HG03095 (cell line): ENCODE measurements around the gene DOCK1.

Experiments used
- ATAC-seq: cut with Tn5 transposase; IDR thresholded peaks from one replicate; pipeline ENCODE4 v1.9.1; 2021; ENCODE audit warnings: moderate library complexity; ENCODE audit not compliant: unreplicated experiment

DOCK1 gene

GRCh38 chr10:127331696-127332095 lies 426.5 kb downstream of the DOCK1 start:
- no peak for ATAC-seq

GRCh38 chr10:127332631-127333030 lies 427.4 kb downstream of the DOCK1 start:
- no peak for ATAC-seq

DNA sequence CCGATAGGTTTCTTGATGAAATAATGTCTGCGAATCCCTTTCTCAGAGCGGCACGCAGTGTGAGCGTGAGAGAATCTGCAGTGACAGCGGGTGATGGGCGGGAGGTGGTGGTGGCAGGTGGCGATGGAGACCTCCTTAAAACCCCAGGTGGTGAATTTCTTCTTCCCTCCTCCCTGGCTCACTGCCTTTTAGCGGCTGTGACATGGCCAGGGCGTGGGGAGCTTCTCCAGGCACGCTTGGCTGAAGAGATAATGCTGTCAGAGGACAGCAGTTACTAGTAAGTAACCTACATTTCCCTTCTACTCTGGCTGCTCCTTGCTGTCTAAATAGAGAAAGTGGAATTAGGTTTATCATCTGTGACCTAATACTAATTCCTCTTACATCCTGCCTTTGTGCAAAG lies 432.6 kb downstream of the DOCK1 start:
- no peak for ATAC-seq

- ATAC-seq = no peak
Measured at GRCh38 chr10:127338399-127339110, 433.3 kb downstream of the DOCK1 start.

DNA sequence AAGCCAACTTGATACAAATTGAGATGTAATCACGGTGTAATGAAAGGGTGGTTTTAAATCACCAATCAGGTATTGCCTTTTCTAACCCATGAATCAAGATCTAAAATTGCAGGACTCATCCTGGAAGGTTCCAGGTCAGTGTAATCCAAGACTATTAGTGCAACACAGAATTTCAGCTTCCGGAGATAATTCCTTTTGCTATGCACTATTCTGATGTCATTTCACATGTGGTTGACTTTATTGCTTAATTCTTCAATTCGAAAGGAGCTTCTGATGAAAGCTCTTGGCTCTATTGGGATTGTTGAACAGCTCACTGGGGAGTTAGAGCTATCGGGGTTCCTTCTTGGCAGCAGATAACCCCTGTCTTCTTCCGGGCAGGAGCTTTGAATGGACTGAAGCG lies 438.6 kb downstream of the DOCK1 start:
- ATAC-seq = no peak

- no peak for ATAC-seq
Measured at GRCh38 chr10:127344346-127344745, 439.1 kb downstream of the DOCK1 start.

GRCh38 chr10:127345231-127345965 lies 440.2 kb downstream of the DOCK1 start:
- no peak for ATAC-seq

DNA sequence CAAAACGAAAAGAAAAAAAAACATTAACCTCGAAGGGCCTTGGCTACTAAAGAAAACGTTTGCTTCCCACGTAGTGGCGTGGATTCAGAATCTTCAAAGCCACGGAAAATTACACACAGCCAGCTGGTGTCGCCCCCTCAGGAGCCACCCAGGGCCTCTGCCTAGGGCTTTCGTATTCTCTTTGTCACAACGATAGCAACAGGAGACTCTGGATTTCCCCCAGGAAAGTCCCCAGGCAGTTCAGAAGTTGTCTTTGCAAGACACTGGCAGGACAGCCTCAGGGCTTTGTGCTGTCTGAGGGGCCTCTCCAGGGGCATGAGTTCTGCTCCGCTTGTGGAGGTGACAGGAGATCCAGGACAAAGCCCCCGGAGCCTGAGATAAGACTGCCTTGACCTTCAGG lies 441.4 kb downstream of the DOCK1 start:
- no peak for ATAC-seq

DNA sequence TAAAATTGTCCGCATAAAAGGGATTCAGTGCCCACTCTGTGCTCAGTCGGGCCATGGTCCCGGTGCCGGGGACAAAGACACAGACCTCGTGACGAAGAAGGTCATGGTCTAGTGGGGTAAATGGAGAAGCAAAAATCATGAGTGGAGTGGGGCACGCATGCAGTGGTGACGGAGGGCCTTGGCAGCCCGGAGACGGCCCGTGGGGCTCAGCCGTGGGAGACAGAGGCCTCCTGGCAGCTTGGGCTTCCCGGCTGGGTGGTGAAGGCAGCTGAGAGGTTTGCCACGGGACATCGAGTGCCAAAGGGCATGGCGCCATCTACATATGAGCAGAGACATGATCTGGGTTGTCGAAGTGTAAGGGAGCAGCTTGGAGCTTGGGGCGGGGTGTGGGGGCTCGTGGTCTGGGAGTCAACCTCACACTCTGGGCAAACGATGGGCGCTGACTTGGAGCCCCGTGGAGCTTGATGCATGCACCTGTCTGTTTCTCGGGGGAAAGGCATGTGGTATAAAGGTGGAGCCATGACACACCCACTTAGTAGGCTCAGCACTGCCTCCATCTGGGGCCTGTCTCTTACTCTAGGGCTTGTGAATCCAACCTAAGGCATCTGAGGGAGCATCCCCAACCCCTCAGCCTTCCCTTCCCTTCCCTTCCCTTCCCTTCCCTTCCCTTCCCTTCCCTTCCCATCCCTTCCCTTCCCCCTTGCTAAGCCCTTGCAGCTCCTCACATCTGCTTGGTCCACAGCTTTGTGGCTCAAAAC lies 442.2 kb downstream of the DOCK1 start:
- ATAC-seq = no peak

GRCh38 chr10:127349737-127350136 lies 444.5 kb downstream of the DOCK1 start:
- no peak for ATAC-seq

GRCh38 chr10:127351542-127351941 lies 446.3 kb downstream of the DOCK1 start:
- ATAC-seq = no peak

DNA sequence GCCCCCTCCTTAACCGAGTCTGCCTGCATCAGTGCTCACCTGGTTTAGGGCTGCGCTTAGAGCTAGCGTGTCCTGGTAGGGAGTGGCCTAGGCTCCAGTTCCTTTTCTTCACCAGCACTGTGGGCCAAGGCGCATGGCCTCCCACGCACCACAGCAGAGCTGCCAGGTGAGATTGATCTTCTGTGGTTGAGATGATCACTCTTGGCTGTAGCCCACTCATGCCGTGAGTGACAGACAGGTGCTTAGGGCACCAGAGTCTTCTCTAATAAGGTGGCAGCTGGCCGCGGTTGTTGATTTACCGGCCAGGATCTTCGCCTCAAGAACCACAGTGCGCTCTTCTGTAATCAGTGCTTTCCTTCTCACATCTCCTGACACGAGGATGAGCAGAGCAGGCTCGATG lies 448.3 kb downstream of the DOCK1 start:
- ATAC-seq = no peak

- ATAC-seq = no peak
Measured at GRCh38 chr10:127354255-127354654, 449.0 kb downstream of the DOCK1 start.

- ATAC-seq = no peak
Measured at GRCh38 chr10:127354992-127355391, 449.8 kb downstream of the DOCK1 start.

DNA sequence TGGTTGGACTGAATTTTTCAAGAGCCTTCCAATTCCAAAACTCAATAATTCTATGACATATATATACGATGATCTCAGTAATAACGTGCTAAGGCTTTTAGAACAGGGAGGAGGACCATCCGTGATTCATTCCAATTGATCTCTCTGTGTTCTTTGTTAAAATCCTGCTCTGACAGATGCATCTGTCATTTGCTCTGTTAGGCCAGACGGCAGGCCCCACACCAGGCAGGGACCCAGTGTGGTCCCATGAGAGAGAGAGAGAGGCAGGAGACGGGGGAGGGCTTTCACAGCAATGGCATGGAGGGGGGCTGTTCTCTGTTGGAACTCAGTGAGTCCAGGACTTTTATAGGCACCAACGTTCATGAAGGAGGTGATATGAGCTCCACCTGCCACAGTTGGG lies 451.1 kb downstream of the DOCK1 start:
- ATAC-seq = no peak

DNA sequence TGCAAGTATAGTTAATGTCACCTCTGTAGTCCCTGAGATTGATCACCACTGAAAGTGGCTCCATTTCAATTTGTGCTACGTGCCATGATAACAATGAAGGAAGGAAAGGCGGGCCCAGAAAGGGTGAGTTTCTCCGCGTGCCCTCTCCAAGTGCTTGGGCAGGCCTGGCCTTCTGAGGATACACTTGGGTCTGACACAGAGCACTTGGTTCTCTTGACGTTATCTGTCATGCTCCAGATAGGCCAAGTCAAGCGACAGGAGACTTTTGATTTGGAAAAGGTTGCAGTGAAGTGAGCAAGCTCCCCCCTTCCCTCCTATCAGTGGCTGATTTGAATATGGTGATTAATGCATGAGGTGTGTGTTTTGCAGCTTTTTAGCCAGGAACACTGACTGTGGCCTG lies 452.0 kb downstream of the DOCK1 start:
- ATAC-seq = no peak

DNA sequence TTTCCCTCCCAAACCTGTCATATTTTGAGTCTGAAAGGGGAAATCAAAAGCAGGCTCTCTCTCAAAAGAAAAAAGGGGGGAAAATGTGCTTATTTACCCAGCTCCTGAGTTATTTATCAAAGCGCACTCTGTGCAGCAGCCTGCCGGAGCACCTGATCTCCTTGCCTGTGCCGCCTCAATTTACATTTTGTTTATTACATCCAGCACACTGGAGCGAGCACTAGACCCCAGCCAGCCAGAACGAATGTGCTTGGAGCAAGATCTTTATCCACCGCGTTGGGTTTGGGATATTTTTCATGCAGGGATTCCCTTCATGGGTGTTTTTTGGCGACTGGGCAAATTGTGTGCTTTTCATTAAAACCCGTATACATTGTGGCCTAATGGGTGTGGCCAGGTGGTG lies 453.1 kb downstream of the DOCK1 start:
- ATAC-seq = no peak

GRCh38 chr10:127364034-127364433 lies 458.8 kb downstream of the DOCK1 start:
- no peak for ATAC-seq

GRCh38 chr10:127368101-127368500 lies 462.9 kb downstream of the DOCK1 start:
- no peak for ATAC-seq

GRCh38 chr10:127368929-127369328 lies 463.7 kb downstream of the DOCK1 start:
- no peak for ATAC-seq

DNA sequence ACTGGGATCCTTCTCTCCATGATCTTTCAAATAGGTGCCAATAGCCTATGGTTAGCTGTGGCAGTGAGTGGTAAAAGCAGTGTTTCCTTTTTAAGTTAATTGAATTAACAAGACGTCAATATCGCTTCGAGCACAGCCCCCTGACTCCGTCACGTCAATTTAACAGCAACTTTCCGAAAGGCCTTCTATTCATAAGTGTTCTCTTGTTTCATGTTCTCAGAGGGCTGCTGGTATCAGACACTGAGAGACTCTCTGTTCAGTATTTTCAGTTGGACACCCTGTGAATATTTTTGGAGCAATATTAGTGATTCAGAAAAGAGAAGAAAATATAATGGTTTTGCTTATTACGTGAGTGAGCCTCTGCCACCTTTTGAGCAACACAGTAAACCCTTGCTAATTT lies 465.4 kb downstream of the DOCK1 start:
- ATAC-seq = no peak

- no peak for ATAC-seq
Measured at GRCh38 chr10:127372361-127372760, 467.1 kb downstream of the DOCK1 start.
